Neural progenitor cell (in vitro differentiated cells): ENCODE measurements around the gene TMEM39B. TPM values are rescaled to one million over a fixed set of nuclear protein-coding genes. Genes with fewer than 3 reads are reported as not detected.
"Not testable (repeated sequence)": the region's sequence is repeated elsewhere in the genome, so short reads cannot be mapped to it uniquely, and the experiment has no call there.

ENCODE experiments used
- DNase-seq: peaks from one replicate; pipeline ENCODE4 v3.0.0-alpha.2; 2016; ENCODE audit warnings: low spot score
- H2AFZ ChIP-seq: fragments of 200-600 bp; sonication (generic); replicated peaks from 2 replicates; pipeline ENCODE4 v1.6.1; 2016; ENCODE audit warnings: antibody characterized with exemption
- H3F3A ChIP-seq: fragments of 200-600 bp; sonication (generic); 2 replicates; pipeline ENCODE4 v1.6.1; 2016; ENCODE audit warnings: antibody characterized with exemption, low read depth
- H3K27ac ChIP-seq: fragments of 200-600 bp; sonication (generic); 2 replicates; pipeline ENCODE4 v1.5.1; 2016; ENCODE audit warnings: mild to moderate bottlenecking
- H3K27me3 ChIP-seq: fragments of 200-600 bp; sonication (generic); 2 replicates; pipeline ENCODE4 v1.6.1; 2016; ENCODE audit warnings: mild to moderate bottlenecking, moderate library complexity
- H3K36me3 ChIP-seq: fragments of 200-600 bp; sonication (generic); 2 replicates; pipeline ENCODE4 v1.5.1; 2016
- H3K4me1 ChIP-seq: fragments of 200-600 bp; sonication (generic); 2 replicates; pipeline ENCODE4 v1.6.1; 2016; ENCODE audit warnings: mixed run types
- H3K4me2 ChIP-seq: fragments of 200-600 bp; sonication (generic); 2 replicates; pipeline ENCODE4 v1.6.1; 2016
- H3K4me3 ChIP-seq: fragments of 200-600 bp; sonication (generic); 2 replicates; pipeline ENCODE4 v1.5.1; 2016
- H3K79me2 ChIP-seq: fragments of 200-600 bp; sonication (generic); 2 replicates; pipeline ENCODE4 v1.6.1; 2016; ENCODE audit warnings: low read depth
- H3K9ac ChIP-seq: fragments of 200-600 bp; sonication (generic); 2 replicates; pipeline ENCODE4 v1.6.1; 2016
- H3K9me3 ChIP-seq: fragments of 200-600 bp; sonication (generic); 2 replicates; pipeline ENCODE4 v1.5.1; 2016; ENCODE audit warnings: low read depth
- H4K20me1 ChIP-seq: fragments of 200-600 bp; sonication (generic); 2 replicates; pipeline ENCODE4 v1.6.1; 2016; ENCODE audit warnings: low read depth
- H3K27ac Mint-ChIP-seq: 3 replicates; pipeline ENCODE4 v1.8.0; 2021; ENCODE audit warnings: mixed read lengths
- H3K27me3 Mint-ChIP-seq: 2 replicates; pipeline ENCODE4 v1.8.0; 2022; ENCODE audit warnings: low read depth, mild to moderate bottlenecking, inconsistent platforms, moderate library complexity, mixed read lengths; ENCODE audit not compliant: insufficient read depth
- H3K36me3 Mint-ChIP-seq: 3 replicates; pipeline ENCODE4 v1.8.0; 2021; ENCODE audit warnings: mixed read lengths
- H3K4me1 Mint-ChIP-seq: 3 replicates; pipeline ENCODE4 v1.8.0; 2021; ENCODE audit warnings: mixed read lengths
- H3K4me3 Mint-ChIP-seq: 3 replicates; pipeline ENCODE4 v1.8.0; 2021; ENCODE audit warnings: mild to moderate bottlenecking, moderate library complexity, mixed read lengths
- H3K9me3 Mint-ChIP-seq: 3 replicates; pipeline ENCODE4 v1.8.0; 2020; ENCODE audit warnings: mixed read lengths
- CTCF ChIP-seq: fragments of 200-600 bp; sonication (generic); IDR thresholded peaks from 2 replicates; pipeline ENCODE4 v1.5.1; 2017; ENCODE audit warnings: antibody characterized with exemption, mild to moderate bottlenecking
- EZH2 ChIP-seq: fragments of 200-600 bp; sonication (generic); IDR thresholded peaks from 2 replicates; pipeline ENCODE4 v1.6.1; 2017; ENCODE audit warnings: antibody characterized with exemption, mild to moderate bottlenecking, moderate library complexity
- EZH2phosphoT487 ChIP-seq: fragments of 200-600 bp; sonication (generic); IDR thresholded peaks from 2 replicates; pipeline ENCODE4 v1.6.1; 2017; ENCODE audit warnings: antibody characterized with exemption
- total RNA-seq: library from RNA; depleted of rRNA; stranded (reverse); fragments of >200 nt; gene quantifications from 2 replicates; pipeline ENCODE4 v1.2.3, GENCODE V29; 2015; ENCODE audit warnings: low replicate concordance

Gene TMEM39B
- total RNA-seq, 1 donor from 2014 or later: 2.3 TPM

- H3K4me2 ChIP-seq: no peak overlapping the region
- Mint-ChIP-seq H3K9me3 (no peaks in the 10 kb centered on the region), H3K4me3 (peak overlapping the region; percentile 37)
Measured at GRCh38 chr1:32063261-32063681, 9.5 kb upstream of the TMEM39B start.

DNA sequence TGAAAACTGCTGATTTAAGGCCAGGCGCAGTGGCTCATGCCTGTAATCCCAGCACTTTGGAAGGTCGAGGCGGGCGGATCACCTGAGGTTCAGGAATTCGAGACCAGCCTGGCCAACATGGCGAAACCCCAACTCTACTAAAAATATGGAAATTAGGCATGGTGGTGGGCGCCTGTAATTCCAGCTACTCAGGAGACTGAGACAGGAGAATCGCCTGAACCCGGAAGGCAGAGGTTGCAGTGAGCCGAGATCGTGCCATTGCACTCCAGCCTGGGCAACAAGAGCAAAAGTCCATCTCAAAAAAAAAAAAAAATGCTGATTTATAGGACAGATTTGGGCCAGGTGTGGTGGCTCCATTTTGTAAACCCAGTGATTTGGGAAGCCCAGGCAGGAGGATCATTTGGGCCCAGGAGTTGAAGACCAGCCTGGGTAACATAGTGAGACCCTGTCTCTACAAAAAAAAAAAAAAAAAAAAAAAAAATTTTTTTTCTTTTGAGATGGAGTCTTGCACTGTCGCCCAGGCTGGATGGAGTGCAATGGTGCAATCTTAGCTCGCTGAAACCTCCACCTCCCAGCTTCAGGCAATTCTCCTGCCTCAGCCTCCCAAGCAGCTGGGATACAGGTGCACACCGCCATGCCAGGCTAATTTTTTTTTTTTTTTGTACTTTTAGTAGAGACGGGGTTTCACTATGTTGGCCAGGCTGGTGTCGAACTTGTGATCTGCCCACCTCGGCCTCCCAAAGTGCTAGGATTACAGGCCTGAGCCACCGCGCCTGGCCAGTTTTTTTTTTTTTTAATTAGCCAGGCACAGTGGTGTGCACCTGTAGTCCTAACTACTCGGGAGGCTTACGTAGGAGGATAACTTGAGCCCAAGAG lies 6.9 kb upstream of the TMEM39B start:
- H3K4me2 ChIP-seq, H3K36me3 Mint-ChIP-seq, H3K36me3 ChIP-seq, H3K27ac Mint-ChIP-seq, H3K4me3 Mint-ChIP-seq, H3K27me3 ChIP-seq, DNase-seq, H2AFZ ChIP-seq, H3K27ac ChIP-seq, H3K4me3 ChIP-seq, H3K9me3 ChIP-seq, H4K20me1 ChIP-seq, H3K9ac ChIP-seq, H3K27me3 Mint-ChIP-seq, H3K9me3 Mint-ChIP-seq, H3K79me2 ChIP-seq: not testable (repeated sequence)
- Histone ChIP-seq H3K4me1 (peaks cover 14% of the 10 kb centered on the region), H3F3A (peaks cover 73% of the 10 kb centered on the region)
- peaks cover 39% of the 10 kb centered on the region for H3K4me1 Mint-ChIP-seq

More at GRCh38 chr1:32063261-32063681, 9.5 kb upstream of the TMEM39B start:
- no peaks in the 10 kb centered on the region for H3K27me3 ChIP-seq
- no peak overlapping the region for H3K4me3 ChIP-seq
- H3K9me3 ChIP-seq: no peaks in the 10 kb centered on the region
- H3K9ac ChIP-seq: no peak overlapping the region
- peaks cover 7% of the 10 kb centered on the region for H3K36me3 ChIP-seq
- H3K36me3 Mint-ChIP-seq: peaks cover 22% of the 10 kb centered on the region
- no peak for DNase-seq
- H4K20me1 ChIP-seq: peaks cover 7% of the 10 kb centered on the region
- no peak overlapping the region for H2AFZ ChIP-seq
- TF ChIP-seq EZH2phosphoT487 (no peak), CTCF (peak; percentile 34)
- H3K27me3 Mint-ChIP-seq: peaks cover 6% of the 10 kb centered on the region
- H3K4me1 ChIP-seq: peaks cover 2% of the 10 kb centered on the region
- peak overlapping the region; percentile 47 for H3K27ac ChIP-seq
- peaks cover 84% of the 10 kb centered on the region for H3F3A ChIP-seq
- peaks cover 32% of the 10 kb centered on the region for H3K4me1 Mint-ChIP-seq
- H3K79me2 ChIP-seq: no peaks in the 10 kb centered on the region
- H3K27ac Mint-ChIP-seq: peak overlapping the region; percentile 98

GRCh38 chr1:32066489-32066873 lies 6.3 kb upstream of the TMEM39B start:
- Mint-ChIP-seq H3K36me3 (peaks cover 2% of the 10 kb centered on the region), H3K27ac (no peak overlapping the region), H3K27me3 (peaks cover 6% of the 10 kb centered on the region), H3K9me3 (no peaks in the 10 kb centered on the region), H3K4me3 (no peak overlapping the region), H3K4me1 (peaks cover 38% of the 10 kb centered on the region)
- no peak overlapping the region for H3K4me3 ChIP-seq
- H3K9ac ChIP-seq: no peak overlapping the region
- no peaks in the 10 kb centered on the region for H3K9me3 ChIP-seq
- H3K27me3 ChIP-seq: no peaks in the 10 kb centered on the region
- no peak for TF ChIP-seq EZH2
- TF ChIP-seq EZH2phosphoT487: no peak
- no peak for TF ChIP-seq CTCF
- H4K20me1 ChIP-seq: peaks cover 5% of the 10 kb centered on the region
- no peak overlapping the region for H2AFZ ChIP-seq
- H3K4me1 ChIP-seq: peaks cover 14% of the 10 kb centered on the region
- DNase-seq: no peak
- no peaks in the 10 kb centered on the region for H3K79me2 ChIP-seq
- no peaks in the 10 kb centered on the region for H3K36me3 ChIP-seq
- peak overlapping the region; percentile 21 for H3K27ac ChIP-seq
- peaks cover 68% of the 10 kb centered on the region for H3F3A ChIP-seq
- no peak overlapping the region for H3K4me2 ChIP-seq

DNA sequence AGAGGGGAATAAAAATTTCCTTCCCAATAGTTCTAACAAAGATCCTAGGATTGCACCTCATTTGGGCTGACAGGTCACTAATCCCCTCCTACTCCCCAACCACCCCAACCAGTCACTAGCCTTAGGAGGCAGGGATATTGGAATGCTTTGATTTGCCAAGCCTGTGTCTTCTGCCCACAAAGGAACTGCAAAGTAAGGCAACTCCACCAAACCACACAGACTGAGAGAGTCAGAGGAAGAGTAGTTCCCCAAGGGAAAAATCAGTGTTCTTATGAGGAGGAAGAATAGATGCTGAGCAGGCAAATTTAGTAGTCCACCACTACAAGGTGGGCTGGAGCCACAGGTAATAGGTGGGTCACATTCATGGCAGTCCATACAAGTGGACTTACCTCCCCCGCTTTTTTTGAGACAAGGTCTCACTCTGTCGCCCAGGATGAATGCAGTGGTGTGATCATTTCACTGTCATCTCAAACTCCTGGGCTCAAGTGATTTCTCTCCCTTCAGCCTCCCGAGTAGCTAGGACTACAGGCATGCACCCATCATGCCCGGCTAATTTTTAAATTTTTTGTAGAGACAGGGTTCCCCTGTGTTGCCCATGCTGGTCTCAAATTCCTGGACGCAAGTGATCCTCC lies 3.7 kb upstream of the TMEM39B start:
- H3K4me2 ChIP-seq: peak overlapping the region; percentile 53

More for the DNA sequence above, 3.7 kb upstream of the TMEM39B start:
- H3K27me3 Mint-ChIP-seq: peaks cover 6% of the 10 kb centered on the region
- peak overlapping the region; percentile 38 for H3K27ac ChIP-seq
- no peak for TF ChIP-seq CTCF
- TF ChIP-seq EZH2: no peak
- no peak for TF ChIP-seq EZH2phosphoT487
- no peak overlapping the region for H3K4me3 ChIP-seq
- H2AFZ ChIP-seq: no peak overlapping the region
- H3K9me3 Mint-ChIP-seq: no peaks in the 10 kb centered on the region
- H4K20me1 ChIP-seq: peaks cover 6% of the 10 kb centered on the region
- no peaks in the 10 kb centered on the region for H3K9me3 ChIP-seq
- H3K4me1 Mint-ChIP-seq: peaks cover 27% of the 10 kb centered on the region
- peaks cover 8% of the 10 kb centered on the region for H3K79me2 ChIP-seq
- H3K36me3 Mint-ChIP-seq: peaks cover 2% of the 10 kb centered on the region
- H3K4me3 Mint-ChIP-seq: peak overlapping the region; percentile 19
- H3K27ac Mint-ChIP-seq: peak overlapping the region; percentile 84
- peaks cover 26% of the 10 kb centered on the region for H3K4me1 ChIP-seq
- no peaks in the 10 kb centered on the region for H3K27me3 ChIP-seq
- DNase-seq: peak; percentile 53
- H3F3A ChIP-seq: peaks cover 64% of the 10 kb centered on the region
- H3K9ac ChIP-seq: no peak overlapping the region
- H3K36me3 ChIP-seq: no peaks in the 10 kb centered on the region
